Right lobe of liver (tissue), 6 donors: Measurements from ENCODE around the gene KRT72. TPM values are rescaled to one million over a fixed set of nuclear protein-coding genes. Genes with fewer than 3 reads are reported as not detected.

Source experiments
- ATAC-seq, 4 donors: fragments of 200-7000 bp; cut with Tn5 transposase; one replicate each; pipeline ENCODE4 v1.9.1; 2020; ENCODE audit warnings: mild to moderate bottlenecking in 4 of 4, moderate library complexity in 4 of 4
- DNase-seq, 3 donors: peaks; one replicate each; pipeline ENCODE4 v3.0.0-alpha.2; 2020
- H3K27ac ChIP-seq, 3 donors: fragments of 200-600 bp; one replicate each; pipeline ENCODE4 v1.8.0; 2022
- H3K27me3 ChIP-seq, 2 donors: fragments of 200-600 bp; one replicate each; pipeline ENCODE4 v1.8.0; 2022
- H3K36me3 ChIP-seq, 4 donors: fragments of 200-600 bp; sonication (generic) in 1 of 4; one replicate each; pipeline versions ENCODE4 v1.5.1 to v1.8.0; 2017 to 2022; ENCODE audit warnings: control low read depth in 1 of 4
- H3K4me1 ChIP-seq, 4 donors: fragments of 200-600 bp; sonication (generic) in 1 of 4; one replicate each; pipeline versions ENCODE4 v1.5.1 to v1.8.0; 2017 to 2022; ENCODE audit warnings: control low read depth in 1 of 4
- H3K4me3 ChIP-seq, 3 donors: fragments of 200-600 bp; one replicate each; pipeline ENCODE4 v1.8.0; 2022
- H3K9me3 ChIP-seq, 4 donors: fragments of 200-600 bp; sonication (generic) in 1 of 4; one replicate each; pipeline versions ENCODE4 v1.5.1 to v1.8.0; 2017 to 2022; ENCODE audit warnings: control low read depth in 1 of 4
- POLR2A ChIP-seq: fragments of 450-650 bp; IDR thresholded peaks from one replicate; pipeline ENCODE4 v1.6.1; 2017; ENCODE audit warnings: antibody characterized with exemption, mild to moderate bottlenecking
- WGBS: methylation state at CpG from one replicate; pipeline ENCODE4 v1.1.6; 2018; ENCODE audit warnings: low coverage, low lambda C conversion rate; ENCODE audit not compliant: insufficient coverage; ENCODE audit errors: missing lambda C conversion rate; 5-methylcytosine and 5-hydroxymethylcytosine counted together
- intact Hi-C, 2 donors: fragments of 100-400 bp; cut with DNase I; formaldehyde crosslinking; loops; one replicate each; pipeline versions ENCODE4 v1.11.2 to v1.14.1; 2022
- total RNA-seq, 6 experiments: library from RNA; depleted of rRNA in 2 of 6; stranded (reverse); fragments of >200 nt in 2 of 6; fragmentation: NEBNext Ultra II Directional in 3 of 6; extraction: Animal tissue kit (Norgen Biotek cat#: 25700) in 3 of 6; gene quantifications; one replicate each; pipeline versions ENCODE4 v1.1.0 to v1.2.4, GENCODE V29; 2016 to 2023
- TF ChIP-seq, protein P1 (sequence below), 4 donors: fragments of 200-600 bp in 3 of 4; fragments of 450-650 bp in 1 of 4; IDR thresholded peaks; one replicate each; pipeline versions ENCODE4 v1.5.1 to v1.8.0; 2016 to 2022; ENCODE audit warnings: antibody characterized with exemption in 4 of 4, mild to moderate bottlenecking in 2 of 4
- donor health status: DM: no; HTN: yes; CAD: no.
- donor health status: DM: no; HTN: no; CAD: no.
- donor health status: DM: no; HTN: no; CAD: no.
- donor health status: DM: no; HTN: yes; CAD: no.
- donor health status: DM: no; HTN: yes; CAD: no.

KRT72 gene
- total RNA-seq, 6 experiments from 2014 or later, result not detected

DNA sequence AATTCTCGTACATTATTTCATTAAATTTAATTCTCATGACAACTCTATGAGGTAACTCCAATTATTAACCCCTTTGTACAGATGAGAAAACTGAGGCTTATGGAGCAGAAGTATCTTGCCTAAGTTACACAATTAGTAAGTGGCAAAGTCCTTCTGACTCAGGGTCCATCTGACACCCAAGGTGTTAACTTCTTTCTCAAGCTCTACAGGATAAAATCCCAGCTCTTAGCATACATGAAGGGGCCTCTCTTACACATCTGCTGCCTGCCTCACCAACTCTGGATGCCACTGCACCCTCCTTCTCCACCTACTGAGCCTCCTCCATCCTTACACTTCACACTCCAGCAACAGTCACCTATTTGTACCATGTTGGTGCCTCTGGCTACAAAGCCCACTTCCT is 4.3 kb upstream of the KRT72 start:
- H3K27me3 ChIP-seq, result peaks cover 0 to 9% of the 10 kb centered on the region in 2 donors
- no peak for TF ChIP-seq POLR2A
- TF ChIP-seq, protein P1, sequence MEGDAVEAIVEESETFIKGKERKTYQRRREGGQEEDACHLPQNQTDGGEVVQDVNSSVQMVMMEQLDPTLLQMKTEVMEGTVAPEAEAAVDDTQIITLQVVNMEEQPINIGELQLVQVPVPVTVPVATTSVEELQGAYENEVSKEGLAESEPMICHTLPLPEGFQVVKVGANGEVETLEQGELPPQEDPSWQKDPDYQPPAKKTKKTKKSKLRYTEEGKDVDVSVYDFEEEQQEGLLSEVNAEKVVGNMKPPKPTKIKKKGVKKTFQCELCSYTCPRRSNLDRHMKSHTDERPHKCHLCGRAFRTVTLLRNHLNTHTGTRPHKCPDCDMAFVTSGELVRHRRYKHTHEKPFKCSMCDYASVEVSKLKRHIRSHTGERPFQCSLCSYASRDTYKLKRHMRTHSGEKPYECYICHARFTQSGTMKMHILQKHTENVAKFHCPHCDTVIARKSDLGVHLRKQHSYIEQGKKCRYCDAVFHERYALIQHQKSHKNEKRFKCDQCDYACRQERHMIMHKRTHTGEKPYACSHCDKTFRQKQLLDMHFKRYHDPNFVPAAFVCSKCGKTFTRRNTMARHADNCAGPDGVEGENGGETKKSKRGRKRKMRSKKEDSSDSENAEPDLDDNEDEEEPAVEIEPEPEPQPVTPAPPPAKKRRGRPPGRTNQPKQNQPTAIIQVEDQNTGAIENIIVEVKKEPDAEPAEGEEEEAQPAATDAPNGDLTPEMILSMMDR (IDR thresholded peaks at IDR 0.05), result no peak
- no peak for ATAC-seq
- DNase-seq, result no peak
- no peaks in the 10 kb centered on the region for H3K9me3 ChIP-seq
- 61% methylated on average over 1 of the region's 1 CpG for WGBS
- H3K36me3 ChIP-seq, result no peaks in the 10 kb centered on the region
- intact Hi-C loops, result no loop called here
- no peak overlapping the region for H3K27ac ChIP-seq
- H3K4me1 ChIP-seq, result no peaks in the 10 kb centered on the region
- H3K4me3 ChIP-seq, result no peak overlapping the region

DNA sequence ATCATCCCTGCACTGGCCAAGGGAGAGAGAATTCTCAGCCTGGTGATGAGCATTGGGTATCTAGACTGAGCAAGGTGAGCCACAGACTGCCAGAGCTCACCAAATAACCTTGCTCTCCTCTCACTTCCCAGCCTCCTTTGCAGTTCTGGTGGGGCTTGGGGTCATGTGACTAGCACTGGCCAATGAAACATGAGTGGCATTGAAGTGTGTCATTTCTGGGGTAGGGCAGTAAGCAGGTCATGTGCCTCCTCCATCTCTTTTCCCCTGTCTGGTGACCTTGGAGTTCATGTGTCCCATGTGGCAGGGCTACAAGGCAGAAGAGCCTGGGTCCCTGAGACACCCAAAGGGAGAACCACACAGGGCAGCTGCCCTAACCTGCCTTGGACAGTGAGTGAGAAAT is 3.6 kb upstream of the KRT72 start:
- DNase-seq (no peak), ATAC-seq (no peak)
- Histone ChIP-seq H3K4me3 (no peak overlapping the region), H3K9me3 (no peaks in the 10 kb centered on the region), H3K4me1 (no peaks in the 10 kb centered on the region), H3K36me3 (no peaks in the 10 kb centered on the region), H3K27me3 (peaks cover 0 to 9% of the 10 kb centered on the region in 2 donors), H3K27ac (no peak overlapping the region)
- intact Hi-C loops, result no loop called here
- no peak for TF ChIP-seq POLR2A
- TF ChIP-seq, protein P1 (IDR thresholded peaks at IDR 0.05), result no peak

DNA sequence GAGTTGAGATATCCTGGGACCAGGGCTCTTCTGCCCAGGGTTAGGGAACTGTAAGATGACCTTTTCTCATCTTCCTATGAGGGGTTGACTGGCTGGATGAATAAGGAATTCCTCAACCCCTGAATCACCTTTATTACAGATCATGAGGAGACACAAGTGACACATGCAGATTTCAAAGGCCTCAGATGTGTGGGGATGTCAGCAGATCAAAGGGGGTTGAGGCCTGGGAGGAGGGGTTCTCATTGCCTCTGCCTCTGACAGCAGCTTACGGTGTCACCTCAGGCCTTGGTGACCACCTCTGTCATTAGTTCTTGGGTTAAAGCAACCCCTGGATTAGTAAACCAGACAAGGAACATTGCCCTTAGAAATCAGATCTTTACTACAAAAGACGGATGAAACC is 2.1 kb upstream of the KRT72 start:
- peaks cover 0 to 9% of the 10 kb centered on the region in 2 donors for H3K27me3 ChIP-seq
- no peak for ATAC-seq
- intact Hi-C loops, result no loop called here
- no peak for TF ChIP-seq POLR2A
- TF ChIP-seq, protein P1 (IDR thresholded peaks at IDR 0.05), result no peak
- H3K27ac ChIP-seq, result no peak overlapping the region
- no peaks in the 10 kb centered on the region for H3K36me3 ChIP-seq
- no peak overlapping the region for H3K4me3 ChIP-seq
- 94% methylated on average over 2 of the region's 2 CpGs for WGBS
- no peaks in the 10 kb centered on the region for H3K9me3 ChIP-seq
- no peak for DNase-seq
- no peaks in the 10 kb centered on the region for H3K4me1 ChIP-seq

DNA sequence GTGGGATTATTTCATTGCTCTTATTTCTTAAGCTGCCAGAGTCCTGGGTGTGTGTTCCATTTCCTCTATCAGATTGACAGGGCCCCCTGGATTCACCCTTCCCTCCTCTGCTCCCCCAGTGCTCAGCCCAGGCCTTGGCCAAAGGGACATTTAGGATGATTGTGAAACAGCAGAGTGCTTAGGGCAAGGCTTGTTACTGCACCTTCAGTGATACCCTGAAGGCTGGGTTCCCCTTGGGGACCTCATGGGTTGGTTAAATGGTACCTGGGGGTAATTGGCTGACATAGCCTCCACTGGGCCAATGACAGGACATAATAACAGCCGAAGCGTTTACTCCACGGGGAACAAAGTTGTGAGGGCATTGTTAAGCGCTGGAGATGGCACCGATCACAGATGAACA is 1.3 kb upstream of the KRT72 start:
- H3K4me1 ChIP-seq, result no peaks in the 10 kb centered on the region
- H3K9me3 ChIP-seq, result no peaks in the 10 kb centered on the region
- H3K27me3 ChIP-seq, result peaks cover 0 to 9% of the 10 kb centered on the region in 2 donors
- no peaks in the 10 kb centered on the region for H3K36me3 ChIP-seq
- intact Hi-C loops, result no loop called here
- TF ChIP-seq POLR2A, result no peak
- TF ChIP-seq, protein P1 (IDR thresholded peaks at IDR 0.05), result no peak
- WGBS, result 82% methylated on average over 5 of the region's 5 CpGs
- no peak overlapping the region for H3K4me3 ChIP-seq
- DNase-seq (no peak), ATAC-seq (no peak)
- no peak overlapping the region for H3K27ac ChIP-seq

DNA sequence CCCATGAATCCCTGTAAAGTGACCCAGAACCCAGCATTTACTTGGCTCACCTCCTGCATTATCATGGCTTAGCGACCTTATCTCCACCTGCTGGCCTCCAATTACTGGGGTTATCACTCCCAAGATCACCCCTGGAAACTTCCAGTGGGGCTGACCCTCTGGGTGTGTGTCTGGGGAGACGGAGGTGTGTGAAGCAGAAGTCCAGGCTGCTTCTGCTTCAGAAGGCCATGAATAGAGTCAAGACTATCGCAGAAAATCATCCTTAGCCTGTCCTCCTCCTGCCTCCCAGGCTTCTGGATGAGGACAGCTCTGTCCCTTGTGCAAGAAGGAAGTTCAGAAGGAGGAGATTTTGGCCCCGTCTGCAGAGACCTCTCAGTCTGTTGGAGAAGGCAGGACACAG is 408 bp upstream of the KRT72 start:
- DNase-seq, result no peak
- intact Hi-C loops, result no loop called here
- Histone ChIP-seq H3K4me3 (no peak overlapping the region), H3K4me1 (no peaks in the 10 kb centered on the region), H3K27me3 (peaks cover 0 to 9% of the 10 kb centered on the region in 2 donors), H3K9me3 (no peaks in the 10 kb centered on the region), H3K27ac (no peak overlapping the region), H3K36me3 (no peaks in the 10 kb centered on the region)
- WGBS, result 55% methylated on average over 3 of the region's 4 CpGs
- no peak for TF ChIP-seq POLR2A
- TF ChIP-seq, protein P1 (IDR thresholded peaks at IDR 0.05), result no peak
- no peak for ATAC-seq
